ENCODE results near the gene IRF3.

The IRF3 gene

GRCh38 chr19:49677901-49678674 lies 12.4 kb upstream of the IRF3 start:
- H3K9me3 ChIP-seq (ENCODE audit: control insufficient read depth, low read length), result no peaks in the 10 kb centered on the region
- H3K27me3 ChIP-seq (replicated peaks; ENCODE audit: control insufficient read depth, insufficient read depth, low read length), result no peaks in the 10 kb centered on the region
- H3K36me3 ChIP-seq (ENCODE audit: control insufficient read depth, insufficient read depth, low read length, severe bottlenecking), result peaks cover 13% of the 10 kb centered on the region
- H3K4me1 ChIP-seq (ENCODE audit: control insufficient read depth, insufficient read depth, low read length), result peaks cover 38% of the 10 kb centered on the region
- peak; percentile 83 for DNase-seq (ENCODE audit: low read depth)
- peak overlapping the region; percentile 97 for H3K4me3 ChIP-seq (ENCODE audit: low read length)
- H3K9ac ChIP-seq (ENCODE audit: low read length), result peak overlapping the region; percentile 99

DNA sequence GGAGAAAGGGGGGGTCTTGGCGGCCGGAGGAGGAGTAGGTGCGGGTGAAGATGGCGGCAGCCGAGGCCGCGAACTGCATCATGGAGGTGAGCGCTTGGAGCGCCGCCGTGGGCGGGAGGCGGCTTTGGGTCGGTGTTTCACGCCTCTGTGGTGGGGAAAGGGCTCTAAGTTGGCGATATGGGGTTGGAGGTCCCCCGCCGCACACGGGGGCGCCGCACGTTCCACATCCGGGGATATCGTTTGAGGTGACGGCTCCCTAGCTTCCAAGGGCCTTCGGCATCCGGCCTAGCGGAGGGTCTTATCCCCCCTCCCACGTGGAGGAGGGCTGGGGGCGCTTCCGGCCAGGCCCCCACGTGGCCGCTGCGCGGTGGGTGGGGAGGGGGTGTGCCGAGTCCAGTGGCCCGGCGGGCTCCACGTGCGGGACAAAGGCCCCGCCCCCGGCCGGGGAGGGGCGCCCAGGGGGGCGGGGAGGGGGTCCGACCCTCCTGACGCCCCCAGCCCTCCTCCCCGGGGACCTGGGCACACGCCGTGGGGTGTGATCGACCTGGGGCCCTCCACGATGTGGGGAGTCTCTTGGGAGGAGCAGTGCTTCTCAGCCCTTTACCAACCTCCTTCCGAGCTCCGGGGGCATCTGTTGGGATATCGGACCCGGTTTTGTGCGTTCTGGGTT lies 11.7 kb upstream of the IRF3 start, which contains the start of gene PRMT1:
Gene PRMT1 (plus strand): TSS at position 41 of the 670 bp plus-strand sequence. CDS start 10 bp downstream, at position 51.
- peak within 1 kb of the TSS; percentile 97 for H3K4me3 ChIP-seq (ENCODE audit: low read length)
- peaks cover 36% of the 10 kb centered on the region for H3K4me1 ChIP-seq (ENCODE audit: control insufficient read depth, insufficient read depth, low read length)
- no peaks in the 10 kb centered on the region for H3K9me3 ChIP-seq (ENCODE audit: control insufficient read depth, low read length)
- H3K27me3 ChIP-seq (replicated peaks; ENCODE audit: control insufficient read depth, insufficient read depth, low read length), result no peaks in the 10 kb centered on the region
- H3K36me3 ChIP-seq (ENCODE audit: control insufficient read depth, insufficient read depth, low read length, severe bottlenecking), result peaks cover 8% of the 10 kb centered on the region
- H3K9ac ChIP-seq (ENCODE audit: low read length), result peak within 1 kb of the TSS; percentile 99
- peak; percentile 62 for DNase-seq (ENCODE audit: low read depth)

GRCh38 chr19:49676784-49677230 lies 11.2 kb upstream of the IRF3 start:
- Histone ChIP-seq H3K4me1 (ENCODE audit: control insufficient read depth, insufficient read depth, low read length) (peaks cover 36% of the 10 kb centered on the region), H3K36me3 (ENCODE audit: control insufficient read depth, insufficient read depth, low read length, severe bottlenecking) (peaks cover 2% of the 10 kb centered on the region), H3K9ac (ENCODE audit: low read length) (peak overlapping the region; percentile 99), H3K4me3 (ENCODE audit: low read length) (peak overlapping the region; percentile 97), H3K9me3 (ENCODE audit: control insufficient read depth, low read length) (no peaks in the 10 kb centered on the region), H3K27me3 (replicated peaks; ENCODE audit: control insufficient read depth, insufficient read depth, low read length) (no peaks in the 10 kb centered on the region)
- DNase-seq (ENCODE audit: low read depth), result peak; percentile 100

DNA sequence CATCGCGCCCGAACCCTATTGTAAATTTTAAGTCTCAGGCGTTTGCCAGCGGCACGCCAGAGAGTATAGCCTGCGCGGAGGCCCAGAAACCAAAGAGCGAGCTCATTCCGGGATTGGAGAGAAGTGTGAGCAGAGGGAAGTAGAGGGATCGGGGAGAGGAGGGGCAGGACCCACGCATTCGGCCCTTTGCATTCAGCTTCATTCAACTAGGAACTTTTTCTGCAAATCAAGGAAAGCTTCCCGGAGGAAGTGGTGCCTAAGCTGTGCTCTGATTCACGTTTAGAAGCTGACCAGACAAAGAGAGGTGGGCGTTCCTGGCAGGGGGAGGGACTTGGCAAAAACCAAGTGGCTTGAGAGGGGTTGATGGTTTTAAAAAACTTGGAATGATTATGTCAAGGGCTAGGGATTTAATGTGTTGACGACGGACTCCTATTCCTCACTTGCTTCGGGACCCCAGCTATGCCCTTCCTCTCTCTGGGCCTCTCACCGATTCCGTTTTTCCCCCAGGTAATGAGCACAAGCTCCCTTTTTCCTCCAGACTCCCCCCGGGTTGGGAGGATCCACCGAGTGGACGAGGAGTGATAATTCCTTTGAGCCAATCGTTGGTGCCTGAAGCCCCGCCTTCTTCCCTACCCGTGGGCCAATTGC lies 10.6 kb upstream of the IRF3 start:
- Histone ChIP-seq H3K4me1 (ENCODE audit: control insufficient read depth, insufficient read depth, low read length) (peaks cover 33% of the 10 kb centered on the region), H3K4me3 (ENCODE audit: low read length) (peak overlapping the region; percentile 80), H3K9ac (ENCODE audit: low read length) (peak overlapping the region; percentile 95), H3K27me3 (replicated peaks; ENCODE audit: control insufficient read depth, insufficient read depth, low read length) (no peaks in the 10 kb centered on the region), H3K9me3 (ENCODE audit: control insufficient read depth, low read length) (no peaks in the 10 kb centered on the region), H3K36me3 (ENCODE audit: control insufficient read depth, insufficient read depth, low read length, severe bottlenecking) (no peaks in the 10 kb centered on the region)
- peak; percentile 94 for DNase-seq (ENCODE audit: low read depth)

DNA sequence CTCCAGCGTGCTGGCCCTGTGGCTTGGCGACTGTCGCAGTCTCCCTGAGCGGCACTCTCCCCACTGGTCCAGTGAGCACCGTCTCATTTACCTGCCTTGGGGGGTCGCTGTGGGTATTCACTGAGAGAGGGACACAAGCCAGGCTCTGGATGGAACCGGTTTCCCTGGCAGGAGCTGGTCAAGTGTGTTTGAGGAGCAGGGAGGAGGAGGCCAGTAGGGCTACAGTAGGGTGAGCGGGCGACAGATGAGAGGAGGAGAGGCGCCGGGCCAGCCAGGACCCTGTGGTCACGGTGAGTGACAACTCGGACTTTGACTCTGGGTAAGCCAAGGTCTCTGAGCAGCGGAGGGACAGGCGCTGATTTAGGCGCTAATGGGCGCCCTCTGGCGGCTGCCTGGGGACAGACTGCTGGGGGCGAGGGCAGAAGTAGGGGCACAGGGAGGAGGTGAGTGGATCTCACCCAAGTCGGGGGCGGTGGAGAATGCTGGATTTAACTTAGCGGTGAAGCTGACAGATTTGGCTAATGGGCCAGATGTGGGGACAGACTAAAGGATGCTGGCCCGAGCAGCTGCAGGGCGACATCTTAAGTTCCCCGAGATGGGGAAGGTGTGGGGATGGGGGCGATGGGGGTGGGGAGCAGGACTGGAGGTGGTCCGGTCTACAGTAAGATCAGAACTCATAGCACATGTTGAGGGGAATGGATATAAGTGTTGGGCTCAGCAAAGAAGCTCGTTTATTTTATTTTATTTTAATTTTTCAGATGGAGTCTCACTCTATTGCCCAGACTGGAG lies 6.7 kb upstream of the IRF3 start:
- Histone ChIP-seq H3K27me3 (replicated peaks; ENCODE audit: control insufficient read depth, insufficient read depth, low read length) (no peaks in the 10 kb centered on the region), H3K4me3 (ENCODE audit: low read length) (no peak overlapping the region), H3K36me3 (ENCODE audit: control insufficient read depth, insufficient read depth, low read length, severe bottlenecking) (no peaks in the 10 kb centered on the region), H3K9ac (ENCODE audit: low read length) (peak overlapping the region; percentile 67), H3K9me3 (ENCODE audit: control insufficient read depth, low read length) (no peaks in the 10 kb centered on the region), H3K4me1 (ENCODE audit: control insufficient read depth, insufficient read depth, low read length) (peaks cover 6% of the 10 kb centered on the region)
- peak; percentile 91 for DNase-seq (ENCODE audit: low read depth)

- Histone ChIP-seq H3K36me3 (ENCODE audit: control insufficient read depth, insufficient read depth, low read length, severe bottlenecking) (no peaks in the 10 kb centered on the region), H3K4me3 (ENCODE audit: low read length) (no peak overlapping the region), H3K9ac (ENCODE audit: low read length) (no peak overlapping the region), H3K9me3 (ENCODE audit: control insufficient read depth, low read length) (no peaks in the 10 kb centered on the region), H3K4me1 (ENCODE audit: control insufficient read depth, insufficient read depth, low read length) (peaks cover 17% of the 10 kb centered on the region), H3K27me3 (replicated peaks; ENCODE audit: control insufficient read depth, insufficient read depth, low read length) (no peaks in the 10 kb centered on the region)
- no peak for DNase-seq (ENCODE audit: low read depth)
Observed at GRCh38 chr19:49669516-49669915, 3.9 kb upstream of the IRF3 start.

DNA sequence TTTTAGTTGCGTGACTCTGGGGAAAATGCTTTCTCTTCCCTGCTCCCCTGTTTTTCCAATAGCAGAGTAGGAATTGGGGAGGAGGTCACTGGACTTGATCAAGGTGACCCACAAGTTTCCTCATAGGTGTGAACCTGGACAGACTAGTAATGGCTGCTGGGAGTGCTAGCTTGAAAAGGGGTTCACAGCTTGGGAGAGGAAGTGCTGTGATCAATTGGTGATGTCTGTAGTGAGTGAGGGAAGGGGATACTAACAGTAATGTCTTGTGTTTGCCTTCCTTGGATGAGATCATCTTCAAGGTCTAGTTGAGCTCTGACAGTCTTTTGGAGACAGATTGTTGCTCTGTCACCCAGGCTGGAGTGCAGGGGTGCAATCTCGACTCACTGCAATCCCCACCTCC lies 1.8 kb upstream of the IRF3 start:
- H3K4me1 ChIP-seq (ENCODE audit: control insufficient read depth, insufficient read depth, low read length), result peaks cover 23% of the 10 kb centered on the region
- DNase-seq (ENCODE audit: low read depth), result no peak
- no peaks in the 10 kb centered on the region for H3K27me3 ChIP-seq (replicated peaks; ENCODE audit: control insufficient read depth, insufficient read depth, low read length)
- H3K9me3 ChIP-seq (ENCODE audit: control insufficient read depth, low read length), result no peaks in the 10 kb centered on the region
- H3K36me3 ChIP-seq (ENCODE audit: control insufficient read depth, insufficient read depth, low read length, severe bottlenecking), result peaks cover 5% of the 10 kb centered on the region
- H3K4me3 ChIP-seq (ENCODE audit: low read length), result no peak overlapping the region
- H3K9ac ChIP-seq (ENCODE audit: low read length), result no peak overlapping the region

DNA sequence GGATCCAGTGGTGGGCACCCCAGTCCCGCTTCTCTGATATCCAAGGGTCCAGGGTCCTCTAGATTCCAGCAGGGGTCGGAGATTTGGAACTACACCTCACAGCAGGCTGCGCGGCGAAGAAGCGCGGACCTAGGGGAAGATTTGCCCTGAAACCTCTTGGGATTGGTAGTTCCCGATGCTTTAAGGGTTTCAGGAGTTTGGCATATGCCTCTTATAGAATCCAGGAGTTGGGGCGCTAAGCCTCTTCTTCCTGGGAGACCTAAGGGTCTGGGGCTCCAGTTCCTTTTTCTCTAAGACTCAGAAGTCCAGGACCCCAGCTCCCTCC lies 425 bp upstream of the IRF3 start:
- DNase-seq (ENCODE audit: low read depth), result no peak
- H3K9ac ChIP-seq (ENCODE audit: low read length), result peak overlapping the region; percentile 91
- no peaks in the 10 kb centered on the region for H3K27me3 ChIP-seq (replicated peaks; ENCODE audit: control insufficient read depth, insufficient read depth, low read length)
- no peaks in the 10 kb centered on the region for H3K9me3 ChIP-seq (ENCODE audit: control insufficient read depth, low read length)
- H3K4me1 ChIP-seq (ENCODE audit: control insufficient read depth, insufficient read depth, low read length), result peaks cover 17% of the 10 kb centered on the region
- H3K36me3 ChIP-seq (ENCODE audit: control insufficient read depth, insufficient read depth, low read length, severe bottlenecking), result peaks cover 17% of the 10 kb centered on the region
- peak overlapping the region; percentile 88 for H3K4me3 ChIP-seq (ENCODE audit: low read length)

DNA sequence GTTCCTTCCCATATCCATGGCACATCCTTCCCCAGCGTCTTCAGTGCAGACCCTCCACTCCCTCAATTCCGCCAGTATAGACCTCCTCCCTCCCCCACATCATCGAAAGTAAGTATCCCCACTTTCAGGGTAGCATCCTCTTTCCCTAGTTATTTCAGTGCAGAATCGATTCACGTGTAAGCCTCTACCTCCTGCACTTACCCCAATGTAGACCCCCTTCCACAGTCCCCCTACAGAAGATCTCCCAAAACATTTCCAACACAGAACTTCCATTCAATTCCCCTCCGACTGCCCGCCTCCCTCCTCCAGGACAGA lies 664 bp downstream of the IRF3 start:
- peak overlapping the region; percentile 91 for H3K9ac ChIP-seq (ENCODE audit: low read length)
- no peak for DNase-seq (ENCODE audit: low read depth)
- H3K4me3 ChIP-seq (ENCODE audit: low read length), result peak overlapping the region; percentile 88
- H3K27me3 ChIP-seq (replicated peaks; ENCODE audit: control insufficient read depth, insufficient read depth, low read length), result no peaks in the 10 kb centered on the region
- peaks cover 17% of the 10 kb centered on the region for H3K4me1 ChIP-seq (ENCODE audit: control insufficient read depth, insufficient read depth, low read length)
- H3K9me3 ChIP-seq (ENCODE audit: control insufficient read depth, low read length), result no peaks in the 10 kb centered on the region
- H3K36me3 ChIP-seq (ENCODE audit: control insufficient read depth, insufficient read depth, low read length, severe bottlenecking), result peaks cover 27% of the 10 kb centered on the region

DNA sequence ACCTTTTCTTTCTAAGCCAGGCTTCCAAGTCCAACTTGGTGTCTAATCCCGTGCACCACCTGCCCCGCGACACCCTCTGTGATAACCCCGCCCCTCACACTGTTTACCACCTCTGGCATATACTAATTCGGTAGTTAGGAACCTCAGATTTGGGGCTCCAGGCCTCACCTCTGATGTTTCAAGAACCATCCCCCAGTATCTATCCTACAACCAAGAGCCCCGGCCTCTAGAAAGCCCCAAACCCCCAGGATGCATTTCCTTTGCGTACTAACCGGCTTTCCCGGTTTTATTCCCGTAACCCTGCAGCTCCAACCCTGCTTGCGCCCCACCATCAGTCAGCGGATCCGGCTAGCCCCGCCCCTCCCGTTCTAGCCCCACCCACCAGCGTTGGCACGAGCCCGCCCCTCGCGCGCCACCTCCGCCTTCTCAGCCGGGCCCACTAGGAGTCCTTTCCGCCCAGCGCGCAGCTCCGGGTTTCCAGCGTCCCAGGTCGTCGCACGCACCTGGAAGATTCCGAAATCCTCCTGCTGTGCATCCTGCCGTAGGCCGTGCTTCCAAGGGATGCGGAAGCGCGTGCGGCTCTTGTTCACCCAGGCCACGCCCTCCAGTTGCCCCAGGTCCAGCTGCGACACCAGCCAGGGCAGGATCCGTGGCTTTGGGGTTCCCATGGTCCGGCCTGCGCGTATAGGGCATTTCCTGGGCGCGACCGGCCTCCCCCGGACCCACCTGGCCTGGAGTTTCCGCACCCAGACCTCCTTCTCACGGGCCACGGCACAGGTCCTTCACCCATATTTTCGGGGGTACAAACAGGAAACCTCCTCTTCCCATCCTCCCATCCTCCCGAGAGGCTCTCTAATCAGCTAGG lies 1.3 kb downstream of the IRF3 start:
- H3K4me1 ChIP-seq (ENCODE audit: control insufficient read depth, insufficient read depth, low read length), result peaks cover 17% of the 10 kb centered on the region
- peak; percentile 96 for DNase-seq (ENCODE audit: low read depth)
- no peaks in the 10 kb centered on the region for H3K9me3 ChIP-seq (ENCODE audit: control insufficient read depth, low read length)
- H3K27me3 ChIP-seq (replicated peaks; ENCODE audit: control insufficient read depth, insufficient read depth, low read length), result no peaks in the 10 kb centered on the region
- peak overlapping the region; percentile 91 for H3K9ac ChIP-seq (ENCODE audit: low read length)
- peaks cover 33% of the 10 kb centered on the region for H3K36me3 ChIP-seq (ENCODE audit: control insufficient read depth, insufficient read depth, low read length, severe bottlenecking)
- H3K4me3 ChIP-seq (ENCODE audit: low read length), result peak overlapping the region; percentile 88

Measured in adipocyte (in vitro differentiated cells).